ENCODE data around the gene BCS1L. TPM values are rescaled to one million over a fixed set of nuclear protein-coding genes. Genes with fewer than 3 reads are reported as not detected.

BCS1L gene, protein sequence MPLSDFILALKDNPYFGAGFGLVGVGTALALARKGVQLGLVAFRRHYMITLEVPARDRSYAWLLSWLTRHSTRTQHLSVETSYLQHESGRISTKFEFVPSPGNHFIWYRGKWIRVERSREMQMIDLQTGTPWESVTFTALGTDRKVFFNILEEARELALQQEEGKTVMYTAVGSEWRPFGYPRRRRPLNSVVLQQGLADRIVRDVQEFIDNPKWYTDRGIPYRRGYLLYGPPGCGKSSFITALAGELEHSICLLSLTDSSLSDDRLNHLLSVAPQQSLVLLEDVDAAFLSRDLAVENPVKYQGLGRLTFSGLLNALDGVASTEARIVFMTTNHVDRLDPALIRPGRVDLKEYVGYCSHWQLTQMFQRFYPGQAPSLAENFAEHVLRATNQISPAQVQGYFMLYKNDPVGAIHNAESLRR
- total RNA-seq: 10 to 100 TPM; 33.3 to 35.3 TPM
- long read RNA-seq, transcript BCS1L-201 (8 exons, 1,454 nt): major isoform, 18 of 38 reads
- long read RNA-seq, partial matches to known transcripts: 4 of 38 reads
- long read RNA-seq, other reads (novel, unspliced or antisense): 10 of 38 reads

DNA sequence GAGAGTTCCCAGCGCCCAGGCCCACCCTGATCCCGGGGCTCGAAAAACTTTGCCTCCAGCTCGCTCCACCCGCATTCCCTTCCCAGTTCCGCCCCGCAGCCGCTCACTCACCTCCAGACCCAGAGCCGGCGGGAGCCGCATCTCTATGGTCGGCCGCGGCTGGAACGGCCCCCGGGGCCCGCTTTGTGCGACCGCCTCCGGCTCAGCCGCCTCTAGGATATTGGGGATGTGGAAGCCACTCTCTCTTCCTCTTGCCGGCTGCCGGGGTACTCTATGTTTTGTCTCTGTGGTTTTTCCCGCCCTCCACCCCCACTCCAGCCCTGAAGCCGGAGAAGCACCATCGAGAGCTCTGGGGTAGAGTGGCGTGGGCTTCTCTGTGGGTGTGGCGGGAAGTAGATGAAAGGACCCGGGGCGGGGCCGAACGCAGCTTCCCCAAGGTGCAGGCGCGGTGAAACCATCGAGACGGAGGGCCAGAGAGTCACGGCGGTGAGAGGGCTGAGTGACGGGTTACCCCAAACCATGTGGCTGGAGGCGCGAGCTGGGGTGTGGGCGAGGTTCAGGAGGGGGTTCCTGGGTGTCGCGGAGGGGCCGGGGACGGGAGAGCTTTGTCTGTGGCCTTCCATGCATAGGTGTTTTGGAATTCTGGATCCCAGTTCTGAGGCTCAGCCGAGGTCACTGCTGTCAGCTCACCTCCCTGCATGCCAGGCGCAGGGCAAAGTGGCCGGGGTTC lies at the start of gene BCS1L, which contains the start of gene ZNF142:
TSS of gene BCS1L (plus strand) at position 426 of the 730 bp plus-strand sequence. CDS start 1,305 bp downstream, outside the sequence.
TSS of gene ZNF142 (minus strand) at position 366 of the 730 bp plus-strand sequence. CDS start 3,194 bp downstream, outside the sequence.
- intact Hi-C loops (cut with DNase I): no loop called here
- ATAC-seq: peak; percentile 96 to 97

DNA sequence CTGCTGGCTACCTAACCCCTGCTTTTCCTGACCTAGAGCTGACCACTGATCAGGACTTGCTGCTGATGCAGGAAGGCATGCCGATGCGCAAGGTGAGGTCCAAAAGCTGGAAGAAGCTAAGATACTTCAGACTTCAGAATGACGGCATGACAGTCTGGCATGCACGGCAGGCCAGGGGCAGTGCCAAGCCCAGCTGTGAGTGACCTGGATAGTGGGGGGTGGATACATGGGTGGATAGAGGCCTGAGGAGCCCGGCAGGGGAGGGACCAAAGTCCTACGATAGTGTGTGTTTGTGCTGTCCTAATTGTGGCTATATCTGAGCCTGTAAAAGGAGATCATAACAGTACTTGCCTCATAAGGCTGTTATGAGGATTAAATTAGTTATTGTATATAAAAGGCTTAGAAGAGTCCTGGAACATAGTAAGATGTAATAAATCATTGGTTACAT lies 43.6 kb upstream of the BCS1L start:
- ATAC-seq: peak in 1 of 2 donors; percentile 14
- intact Hi-C loops (cut with DNase I): no loop called here
- DNase-seq: no peak

More for the DNA sequence above, at the start of gene BCS1L, which contains the start of gene ZNF142:
- peak; percentile 95 for DNase-seq

DNA sequence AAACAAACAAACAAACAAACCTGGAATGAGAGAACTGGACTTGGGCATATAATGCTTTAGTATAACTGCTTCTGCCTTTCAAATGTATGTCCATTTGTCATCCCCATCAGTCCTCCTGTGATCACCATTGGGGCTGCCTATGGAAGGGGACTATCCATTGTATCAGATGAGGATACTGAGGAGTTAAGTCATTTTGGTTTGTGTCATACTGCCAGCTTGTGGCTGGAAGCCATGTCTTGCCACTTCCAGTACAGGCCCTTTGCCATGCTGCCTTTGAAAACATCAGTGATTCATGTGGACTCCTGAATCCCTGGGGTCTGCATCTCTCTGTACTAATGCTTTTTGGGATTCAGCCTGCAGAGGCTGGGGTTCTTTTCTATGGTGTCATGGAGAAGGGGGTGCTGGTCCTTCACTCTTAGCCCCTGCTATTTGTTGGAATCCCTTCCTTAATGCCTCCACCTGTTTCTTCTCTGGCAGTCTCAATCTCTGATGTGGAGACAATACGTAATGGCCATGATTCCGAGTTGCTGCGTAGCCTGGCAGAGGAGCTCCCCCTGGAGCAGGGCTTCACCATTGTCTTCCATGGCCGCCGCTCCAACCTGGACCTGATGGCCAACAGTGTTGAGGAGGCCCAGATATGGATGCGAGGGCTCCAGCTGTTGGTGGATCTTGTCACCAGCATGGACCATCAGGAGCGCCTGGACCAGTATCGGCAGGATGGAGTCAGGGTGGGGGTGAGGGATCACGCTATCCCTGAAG lies 41.2 kb upstream of the BCS1L start:
- ATAC-seq (no peak), DNase-seq (no peak)
- intact Hi-C loops (cut with DNase I): no loop called here

DNA sequence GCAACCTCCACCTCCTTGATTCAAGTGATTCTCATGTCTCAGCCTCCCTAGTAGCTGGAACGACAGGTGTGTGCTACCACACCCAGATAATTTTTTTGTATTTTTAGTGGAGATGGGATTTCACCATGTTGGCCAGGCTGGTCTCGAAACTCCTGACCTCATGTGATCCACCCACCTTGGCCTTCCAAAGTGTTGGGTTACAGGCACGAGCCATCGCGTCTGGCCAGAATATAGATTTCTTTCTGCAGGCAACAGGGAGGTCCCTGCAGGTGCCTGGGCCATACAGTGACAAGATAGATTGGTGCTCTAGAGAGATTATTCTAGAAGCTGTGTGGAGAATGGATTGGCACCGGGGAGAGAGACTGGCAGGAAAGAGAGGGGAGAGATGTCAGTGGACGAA lies 38.5 kb upstream of the BCS1L start:
- ATAC-seq (no peak), DNase-seq (no peak)
- intact Hi-C loops (cut with DNase I): no loop called here

DNA sequence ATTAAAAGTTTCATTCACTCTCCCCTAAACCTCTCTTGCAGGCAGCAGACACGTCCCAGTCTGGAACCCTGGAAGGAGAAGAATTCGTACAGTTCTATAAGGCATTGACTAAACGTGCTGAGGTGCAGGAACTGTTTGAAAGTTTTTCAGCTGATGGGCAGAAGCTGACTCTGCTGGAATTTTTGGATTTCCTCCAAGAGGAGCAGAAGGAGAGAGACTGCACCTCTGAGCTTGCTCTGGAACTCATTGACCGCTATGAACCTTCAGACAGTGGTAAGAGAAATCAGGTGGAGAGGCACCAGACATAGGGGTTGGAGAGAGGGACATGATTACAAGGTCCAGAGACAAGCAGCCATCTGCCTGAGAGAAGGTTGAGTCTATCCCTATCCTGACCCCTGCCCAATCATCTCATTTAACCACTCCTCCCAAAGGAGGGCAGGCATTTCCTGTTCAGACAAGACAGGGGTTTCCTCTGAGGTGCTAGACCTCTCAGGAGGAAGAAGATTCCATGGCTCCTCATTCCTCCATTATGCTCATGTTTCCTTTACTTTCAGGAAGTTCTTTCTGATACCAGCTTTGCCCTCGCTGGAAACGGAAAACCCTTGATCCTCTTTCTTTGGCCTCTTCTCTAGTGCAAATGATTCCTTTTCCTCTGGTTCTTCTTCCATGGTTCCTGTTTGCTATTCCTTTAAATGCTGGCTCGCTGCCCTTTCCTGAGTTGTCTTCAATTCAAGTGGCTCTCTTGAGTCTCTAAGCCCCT lies 36.7 kb upstream of the BCS1L start:
- ATAC-seq (peak; percentile 30 to 47), DNase-seq (no peak)
- intact Hi-C loops (cut with DNase I): no loop called here

DNA sequence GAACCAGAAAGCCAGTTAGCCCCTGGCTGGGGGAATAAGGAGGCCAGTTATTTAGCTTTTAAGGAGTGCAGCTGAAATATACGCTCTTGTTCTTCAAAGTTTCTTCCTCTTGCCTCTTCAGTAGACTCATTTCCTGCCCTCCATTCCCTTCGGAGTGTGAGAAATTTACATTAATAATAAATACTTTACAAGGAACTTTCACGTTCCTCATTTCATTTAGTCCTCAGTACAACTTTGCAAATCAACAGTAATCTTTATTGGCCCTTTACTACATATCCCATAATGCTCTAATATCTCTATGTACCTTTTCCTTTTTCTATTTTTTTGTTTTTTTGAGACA lies 36.1 kb upstream of the BCS1L start:
- DNase-seq (no peak), ATAC-seq (no peak)
- intact Hi-C loops (cut with DNase I): no loop called here

DNA sequence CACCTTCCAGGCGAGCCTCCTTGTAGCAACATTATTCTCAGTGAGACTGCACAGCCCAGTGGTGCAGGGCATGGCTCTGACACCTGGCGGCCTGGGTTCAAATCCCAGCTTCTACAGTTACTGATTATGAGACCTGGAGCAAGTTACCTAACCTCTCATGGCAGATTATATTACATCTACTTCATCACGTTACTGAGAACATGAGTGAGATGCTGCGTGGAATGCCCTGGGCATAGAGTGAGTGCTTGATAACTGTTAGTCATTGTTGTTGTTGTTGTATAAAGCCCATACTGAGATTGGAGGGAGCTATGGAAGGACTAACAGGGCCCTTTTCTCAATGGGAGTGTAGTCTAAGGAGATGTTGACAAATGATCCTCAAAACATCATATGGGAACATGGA lies 33.1 kb upstream of the BCS1L start:
- ATAC-seq (no peak), DNase-seq (no peak)
- intact Hi-C loops (cut with DNase I): no loop called here

DNA sequence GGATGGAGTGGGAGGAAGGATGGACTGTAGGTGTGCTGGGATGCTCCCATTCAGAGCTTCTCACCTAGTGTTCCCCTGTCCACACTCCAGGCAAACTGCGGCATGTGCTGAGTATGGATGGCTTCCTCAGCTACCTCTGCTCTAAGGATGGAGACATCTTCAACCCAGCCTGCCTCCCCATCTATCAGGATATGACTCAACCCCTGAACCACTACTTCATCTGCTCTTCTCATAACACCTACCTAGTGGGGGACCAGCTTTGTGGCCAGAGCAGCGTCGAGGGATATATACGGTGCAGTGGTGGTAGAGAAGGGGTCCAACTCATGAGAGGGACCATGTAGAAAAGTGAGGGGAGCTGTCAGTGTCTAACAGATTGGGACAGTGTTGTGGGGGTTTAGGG lies 31.5 kb upstream of the BCS1L start:
- intact Hi-C loops (cut with DNase I): no loop called here
- no peak for ATAC-seq
- DNase-seq: no peak

DNA sequence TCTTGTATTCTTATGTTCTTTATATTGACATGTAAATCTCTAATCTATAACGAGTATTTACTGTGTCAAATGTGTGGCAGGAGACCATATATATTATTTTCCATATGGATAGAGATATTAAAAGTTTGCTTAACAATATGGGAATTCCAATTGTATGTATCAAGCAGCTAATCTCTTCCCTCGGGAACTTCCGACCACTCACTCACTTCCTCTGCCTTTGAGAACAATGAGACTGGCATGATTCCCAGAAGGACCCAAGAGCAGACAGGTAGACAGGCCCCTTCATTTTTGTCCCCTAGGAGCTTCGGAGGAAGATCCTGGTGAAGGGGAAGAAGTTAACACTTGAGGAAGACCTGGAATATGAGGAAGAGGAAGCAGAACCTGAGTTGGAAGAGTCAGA lies 27.6 kb upstream of the BCS1L start:
- ATAC-seq: no peak
- DNase-seq: no peak
- intact Hi-C loops (cut with DNase I): no loop called here

DNA sequence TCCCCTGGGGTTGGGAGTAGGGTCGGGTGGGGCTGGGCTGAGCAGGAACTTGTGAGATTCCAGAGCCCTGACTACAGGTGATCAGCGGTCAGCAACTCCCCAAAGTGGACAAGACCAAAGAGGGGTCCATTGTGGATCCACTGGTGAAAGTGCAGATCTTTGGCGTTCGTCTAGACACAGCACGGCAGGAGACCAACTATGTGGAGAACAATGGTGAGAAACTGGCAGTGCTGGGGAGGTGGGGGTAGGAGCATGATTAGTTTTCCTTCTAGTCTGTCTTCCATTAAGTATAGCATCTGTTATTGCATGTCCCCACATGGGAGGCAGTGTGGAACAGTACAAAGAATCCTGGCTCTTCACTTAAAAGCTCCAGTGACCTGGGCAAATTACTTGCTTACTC lies 23.8 kb upstream of the BCS1L start:
- DNase-seq: no peak
- intact Hi-C loops (cut with DNase I): no loop called here
- no peak for ATAC-seq

DNA sequence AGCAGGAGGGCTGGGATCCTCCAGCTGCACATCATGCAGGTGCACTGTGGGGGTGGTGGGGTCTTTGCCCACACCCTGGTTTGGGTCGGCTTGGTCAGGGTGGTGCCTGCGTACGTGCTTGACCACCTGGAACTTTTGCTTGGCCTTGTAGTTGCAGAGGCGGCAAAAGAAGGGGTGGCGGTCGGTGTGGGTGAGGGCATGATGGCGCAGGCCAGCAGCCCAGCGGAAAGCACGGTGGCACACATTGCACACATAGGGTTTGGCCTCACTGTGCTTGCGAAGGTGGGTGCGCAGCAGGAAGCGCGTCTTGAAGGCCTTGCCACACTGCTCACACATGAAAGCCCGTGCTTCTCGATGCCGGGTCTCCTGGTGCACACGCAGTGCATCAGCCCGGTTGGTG lies 21.1 kb upstream of the BCS1L start:
- no peak for ATAC-seq
- intact Hi-C loops (cut with DNase I): no loop called here
- no peak for DNase-seq

DNA sequence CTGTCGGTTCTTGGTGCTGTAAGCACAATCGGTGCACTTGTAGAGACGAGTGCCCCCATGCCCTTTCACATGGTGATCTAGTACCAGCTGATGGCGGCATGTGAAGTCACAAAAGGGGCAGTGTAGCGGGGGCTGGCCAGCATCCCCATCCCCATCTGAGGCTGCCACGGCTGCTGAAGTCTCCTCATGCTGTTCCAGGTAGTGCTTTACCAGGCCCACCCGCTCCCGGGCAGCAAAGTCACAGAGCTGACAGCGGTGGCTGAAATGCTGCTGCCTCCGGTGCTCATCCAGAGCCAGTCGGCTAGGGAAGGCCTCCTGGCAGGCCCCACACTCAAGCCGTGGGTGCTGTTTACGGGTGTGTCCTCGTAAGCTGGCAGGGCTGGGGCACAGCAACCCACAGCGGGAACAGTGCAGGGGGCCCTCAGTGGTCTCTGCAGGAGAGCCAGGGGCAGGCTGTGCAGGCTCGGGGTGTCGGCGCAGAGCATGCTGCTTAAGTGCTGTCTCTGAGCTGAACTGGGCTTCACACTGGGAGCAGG lies 17.3 kb upstream of the BCS1L start:
- DNase-seq (no peak), ATAC-seq (no peak)
- intact Hi-C loops (cut with DNase I): loop anchor here in 1 of 2 donors (10.0 kb wide), 1 partner anchor 57 kb away; no protein-coding TSS in a partner anchor

DNA sequence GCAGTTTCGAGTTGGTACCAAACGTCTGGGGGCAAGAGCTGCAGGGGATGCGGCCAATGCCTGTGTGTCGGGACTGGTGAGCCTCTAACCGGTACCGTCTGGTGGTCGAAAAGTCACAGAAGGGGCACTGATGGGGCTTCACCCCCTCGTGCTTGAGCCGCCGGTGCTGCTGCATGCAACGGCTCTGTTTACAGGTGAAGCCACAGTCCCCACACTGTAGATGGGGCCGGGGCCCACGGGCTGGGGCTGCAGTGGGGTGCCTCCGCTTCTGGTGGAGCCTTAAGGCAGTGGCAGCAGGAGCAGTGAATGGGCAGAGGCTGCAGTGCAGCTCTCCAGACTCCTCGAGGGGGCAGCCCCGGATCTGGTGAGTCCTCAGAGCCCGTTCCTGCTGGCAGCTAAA lies 16.7 kb upstream of the BCS1L start:
- ATAC-seq (no peak), DNase-seq (no peak)
- intact Hi-C loops (cut with DNase I): loop anchor here in 1 of 2 donors (10.0 kb wide), 1 partner anchor 58 kb away; no protein-coding TSS in a partner anchor

DNA sequence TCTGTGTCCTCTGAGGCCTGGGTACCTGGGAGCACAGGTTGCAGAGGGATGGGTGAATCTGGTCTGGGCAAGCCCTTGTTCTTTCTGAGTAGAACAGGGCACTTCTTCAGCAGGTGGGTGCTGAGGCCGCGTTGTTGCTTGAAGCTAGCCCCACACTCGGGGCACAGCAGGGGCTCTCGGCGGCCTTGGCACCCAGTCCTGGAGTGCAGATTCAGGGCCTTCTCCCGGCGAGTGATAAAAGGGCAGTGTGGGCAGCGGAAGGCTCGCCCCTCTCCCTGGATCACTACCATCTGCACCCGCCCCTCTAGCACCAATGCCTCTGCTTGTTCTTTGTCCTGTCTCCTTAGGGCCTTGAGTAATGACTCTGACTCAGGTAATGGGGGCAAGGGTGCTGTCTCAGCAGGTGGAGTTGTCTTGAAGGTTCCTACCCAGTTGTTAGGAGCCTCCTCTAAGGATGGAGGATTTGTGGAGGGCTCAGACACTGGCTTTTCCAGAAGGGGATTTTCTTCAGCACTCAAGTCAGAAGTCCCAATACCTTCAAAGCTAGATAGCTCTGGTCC lies 15.7 kb upstream of the BCS1L start:
- intact Hi-C loops (cut with DNase I): loop anchor here in 1 of 2 donors (10.0 kb wide), 1 partner anchor 59 kb away; no protein-coding TSS in a partner anchor
- ATAC-seq: no peak

DNA sequence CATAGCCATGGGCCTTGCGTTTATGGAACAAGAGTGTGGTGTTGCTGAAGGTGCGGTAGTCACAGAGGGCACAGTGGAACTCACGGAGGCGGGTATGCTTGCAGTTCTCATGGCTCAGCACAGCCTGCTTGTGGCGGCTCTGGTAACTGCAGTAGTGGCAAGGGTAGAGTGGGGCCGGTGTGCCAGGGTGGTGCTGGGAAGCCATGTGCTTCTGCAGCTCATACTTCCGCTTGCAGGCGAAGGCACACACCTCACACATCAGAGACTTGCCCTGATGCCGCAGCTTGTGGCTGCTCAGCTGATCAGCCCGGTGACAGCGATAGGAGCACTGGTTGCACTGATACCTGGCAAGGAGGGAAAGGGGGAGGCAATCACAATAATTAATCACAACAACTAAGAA lies 14.8 kb upstream of the BCS1L start:
- intact Hi-C loops (cut with DNase I): loop anchor here in 1 of 2 donors (10.0 kb wide), 1 partner anchor 60 kb away; no protein-coding TSS in a partner anchor
- DNase-seq: no peak
- ATAC-seq: no peak

More for the DNA sequence above, 15.7 kb upstream of the BCS1L start:
- no peak for DNase-seq

DNA sequence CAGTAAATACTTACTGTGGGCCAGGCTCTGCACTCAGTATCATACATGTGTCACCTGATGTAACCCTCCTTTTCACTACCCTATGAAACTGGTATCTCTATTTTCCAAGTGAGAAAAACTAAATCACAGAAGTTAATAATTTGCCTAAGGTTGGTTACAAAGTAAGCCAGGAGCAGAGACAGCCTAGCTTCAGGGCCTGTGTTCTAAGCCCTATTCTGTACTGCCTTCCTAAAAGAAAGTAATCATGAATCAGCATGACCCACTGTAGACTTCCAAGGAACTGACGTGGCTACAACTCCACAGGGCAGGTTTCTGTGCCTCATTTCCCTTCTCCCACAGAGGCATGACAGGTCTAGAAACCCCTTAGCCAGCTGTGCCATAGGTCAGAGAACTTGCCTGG lies 14.4 kb upstream of the BCS1L start:
- no peak for DNase-seq
- ATAC-seq: no peak
- intact Hi-C loops (cut with DNase I): loop anchor here in 1 of 2 donors (10.0 kb wide), 1 partner anchor 60 kb away; no protein-coding TSS in a partner anchor

DNA sequence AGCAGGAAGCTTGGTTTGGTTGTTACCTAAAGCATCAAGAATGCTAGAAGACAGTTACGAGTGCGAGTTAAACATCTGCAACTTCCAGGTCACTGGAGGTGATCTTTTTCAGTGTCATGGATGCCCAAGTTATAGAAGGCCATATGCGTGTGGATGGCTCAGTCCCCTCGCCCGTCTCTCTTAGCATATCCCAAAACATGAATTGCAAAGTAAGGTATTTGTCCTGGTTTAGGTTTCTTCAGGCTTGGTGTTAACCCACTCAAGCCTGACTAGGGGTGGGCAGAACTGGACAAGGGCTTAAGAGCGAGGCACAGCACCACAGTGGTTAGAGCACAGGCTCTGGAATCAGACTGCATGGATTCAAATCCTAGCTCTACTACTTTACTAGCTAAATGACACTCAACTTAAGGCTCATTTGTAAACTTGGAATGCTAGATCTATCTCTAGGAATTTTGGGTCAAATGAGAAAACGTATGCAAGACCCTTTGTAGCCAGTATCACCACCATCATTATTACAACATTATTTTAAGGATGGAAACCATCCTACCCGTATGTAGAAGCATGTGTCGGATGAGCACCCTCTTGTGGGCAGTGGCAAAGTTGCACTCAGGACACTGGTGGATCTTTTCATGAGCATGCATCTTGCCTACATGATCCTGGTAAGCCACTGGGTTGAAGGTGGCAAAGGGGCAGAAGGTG lies 11.2 kb upstream of the BCS1L start:
- ATAC-seq: peak; percentile 70 to 72
- intact Hi-C loops (cut with DNase I): loop anchor here in 1 of 2 donors (10.0 kb wide), 1 partner anchor 63 kb away; no protein-coding TSS in a partner anchor
- DNase-seq: peak; percentile 51
